Trophoblast cell (in vitro differentiated cells and primary cell): Measurements from ENCODE around the gene MGRN1.
A peak's percentile ranks its signal among the peaks of the same experiment; 100 is the strongest.

Experiments used
- DNase-seq, 2 donors: peaks; one replicate each; pipeline ENCODE4 v3.0.0-alpha.2; 2016
- H2AFZ ChIP-seq: 2 replicates; pipeline ENCODE4 v1.6.1; 2013; ENCODE audit warnings: low read length, moderate library complexity, mild to moderate bottlenecking; ENCODE audit not compliant: insufficient read depth, poor library complexity
- H2AK5ac ChIP-seq: 2 replicates; pipeline ENCODE4 v1.6.1; 2013; ENCODE audit warnings: mild to moderate bottlenecking, low read length
- H2BK120ac ChIP-seq: 2 replicates; pipeline ENCODE4 v1.6.1; 2013; ENCODE audit warnings: low read length, mild to moderate bottlenecking, moderate library complexity; ENCODE audit not compliant: insufficient read depth, poor library complexity
- H2BK12ac ChIP-seq: 2 replicates; pipeline ENCODE4 v1.6.1; 2013; ENCODE audit warnings: mild to moderate bottlenecking, low read length, moderate library complexity
- H2BK5ac ChIP-seq: 2 replicates; pipeline ENCODE4 v1.6.1; 2013; ENCODE audit warnings: low read length, low read depth, moderate library complexity, mild to moderate bottlenecking; ENCODE audit not compliant: poor library complexity
- H3K14ac ChIP-seq: 2 replicates; pipeline ENCODE4 v1.6.1; 2013; ENCODE audit warnings: mild to moderate bottlenecking, low read length
- H3K18ac ChIP-seq: 2 replicates; pipeline ENCODE4 v1.6.1; 2013; ENCODE audit warnings: mild to moderate bottlenecking, low read length
- H3K23ac ChIP-seq: 2 replicates; pipeline ENCODE4 v1.6.1; 2013; ENCODE audit warnings: low read length
- H3K27ac ChIP-seq: 2 replicates; pipeline ENCODE4 v1.5.1; 2013; ENCODE audit warnings: low read depth, mild to moderate bottlenecking, inconsistent platforms, low read length, moderate library complexity
- H3K27me3 ChIP-seq: 2 replicates; pipeline ENCODE4 v1.6.1; 2013; ENCODE audit warnings: inconsistent platforms, mild to moderate bottlenecking, low read length, moderate library complexity; ENCODE audit not compliant: insufficient read depth
- H3K36me3 ChIP-seq, 2 experiments: 1 replicate in 1 of 2; 2 replicates in 1 of 2; pipeline ENCODE4 v1.6.1; 2013; ENCODE audit warnings: low read length in 2 of 2, mild to moderate bottlenecking in 2 of 2, moderate library complexity in 1 of 2; ENCODE audit not compliant: insufficient read depth in 2 of 2, control insufficient read depth in 1 of 2
- H3K4ac ChIP-seq: 2 replicates; pipeline ENCODE4 v1.6.1; 2013; ENCODE audit warnings: low read depth, mild to moderate bottlenecking, low read length, moderate library complexity
- H3K4me1 ChIP-seq, 2 experiments: 1 replicate in 1 of 2; 2 replicates in 1 of 2; pipeline ENCODE4 v1.6.1; 2013; ENCODE audit warnings: low read length in 2 of 2, mild to moderate bottlenecking in 2 of 2, moderate library complexity in 1 of 2; ENCODE audit not compliant: insufficient read depth in 2 of 2, control insufficient read depth in 1 of 2
- H3K4me2 ChIP-seq: 2 replicates; pipeline ENCODE4 v1.6.1; 2013; ENCODE audit warnings: inconsistent platforms, mild to moderate bottlenecking, low read length, moderate library complexity
- H3K4me3 ChIP-seq: 2 replicates; pipeline ENCODE4 v1.5.1; 2013; ENCODE audit warnings: mild to moderate bottlenecking, low read depth, low read length, inconsistent platforms
- H3K79me1 ChIP-seq: one replicate; pipeline ENCODE4 v1.6.1; 2013; ENCODE audit warnings: low read length
- H3K79me2 ChIP-seq: 2 replicates; pipeline ENCODE4 v1.6.1; 2013; ENCODE audit warnings: low read length, mild to moderate bottlenecking; ENCODE audit not compliant: control insufficient read depth, insufficient read depth, poor library complexity
- H3K9ac ChIP-seq: 2 replicates; pipeline ENCODE4 v1.6.1; 2013; ENCODE audit warnings: mild to moderate bottlenecking, low read length
- H3K9me3 ChIP-seq: 2 replicates; pipeline ENCODE4 v1.6.1; 2013; ENCODE audit warnings: low read depth, mild to moderate bottlenecking, control low read depth, inconsistent platforms, low read length; ENCODE audit not compliant: insufficient read depth
- H4K12ac ChIP-seq: 2 replicates; pipeline ENCODE4 v1.6.1; 2013; ENCODE audit warnings: low read depth, mild to moderate bottlenecking, low read length, moderate library complexity
- H4K8ac ChIP-seq: 2 replicates; pipeline ENCODE4 v1.6.1; 2013; ENCODE audit warnings: low read depth, mild to moderate bottlenecking, low read length, moderate library complexity
- H4K91ac ChIP-seq: one replicate; pipeline ENCODE4 v1.6.1; 2013; ENCODE audit warnings: low read depth, mild to moderate bottlenecking, low read length, moderate library complexity
- WGBS: extraction: QIAGEN DNeasy Blood & Tissue Kit; methylation state at CpG from one replicate; pipeline ENCODE4 v1.1.7; 2013; ENCODE audit warnings: missing lambda C conversion rate; ENCODE audit not compliant: insufficient read length, insufficient coverage; ENCODE audit errors: extremely low coverage; 5-methylcytosine and 5-hydroxymethylcytosine counted together

MGRN1 gene

GRCh38 chr16:4688674-4689045 lies 64.0 kb downstream of the MGRN1 start:
- Histone ChIP-seq H3K27ac (no peak overlapping the region), H4K12ac (no peak overlapping the region)
- DNase-seq: no peak

DNA sequence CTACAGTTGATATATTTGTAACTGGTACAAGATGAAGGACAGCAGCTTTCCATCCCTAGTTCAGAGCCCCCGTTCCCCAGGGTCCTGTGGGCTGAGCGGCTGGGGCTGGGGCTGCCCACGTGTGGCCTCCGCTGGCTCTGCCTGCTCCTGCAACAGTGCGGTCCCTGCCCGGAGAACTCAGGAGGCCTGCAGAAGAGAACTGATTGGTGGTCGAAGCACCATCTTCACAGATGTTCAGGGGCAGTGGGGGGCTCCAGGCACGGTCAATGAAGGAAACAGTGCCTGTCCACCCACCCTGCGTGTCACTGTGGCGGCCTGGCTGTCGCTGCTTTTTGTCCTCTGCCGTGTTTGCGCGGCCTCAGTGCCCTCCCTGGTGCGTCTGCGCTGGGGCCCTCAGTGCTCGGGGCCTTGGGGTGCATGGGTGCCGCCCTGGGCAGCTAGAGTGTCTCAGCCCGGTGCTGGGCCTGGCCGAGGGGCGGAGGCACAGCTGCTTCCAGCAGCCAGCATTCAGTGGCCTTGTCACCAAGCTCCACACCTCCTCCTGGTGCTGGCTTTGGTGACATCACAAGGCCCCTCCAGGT lies 64.6 kb downstream of the MGRN1 start:
- Histone ChIP-seq H3K9me3 (peaks cover 5% of the 10 kb centered on the region), H3K27ac (no peak overlapping the region), H4K12ac (no peak overlapping the region), H3K14ac (no peak overlapping the region), H3K4ac (no peak overlapping the region), H4K8ac (no peak overlapping the region), H2AK5ac (no peak overlapping the region), H2AFZ (no peak overlapping the region), H3K79me1 (peaks cover 7% of the 10 kb centered on the region), H3K27me3 (no peaks in the 10 kb centered on the region), H3K4me2 (no peak overlapping the region), H3K9ac (no peak overlapping the region), H3K79me2 (peaks cover 6% of the 10 kb centered on the region), H2BK5ac (no peak overlapping the region), H3K18ac (no peak overlapping the region), H3K4me3 (no peak overlapping the region), H2BK12ac (no peak overlapping the region), H2BK120ac (no peak overlapping the region), H3K23ac (no peak overlapping the region), H3K4me1 (peaks cover 5 to 9% of the 10 kb centered on the region in 2 experiments), H4K91ac (no peak overlapping the region), H3K36me3 (peaks cover 56 to 58% of the 10 kb centered on the region in 2 experiments)
- WGBS: no CpG with 5 or more reads among the region's 21 CpGs
- DNase-seq: no peak

More at GRCh38 chr16:4688674-4689045, 64.0 kb downstream of the MGRN1 start:
- Histone ChIP-seq H3K4me2 (no peak overlapping the region), H3K23ac (no peak overlapping the region), H2AFZ (no peak overlapping the region), H3K18ac (no peak overlapping the region), H3K9ac (no peak overlapping the region), H2BK120ac (no peak overlapping the region), H3K4ac (no peak overlapping the region), H3K9me3 (peaks cover 3% of the 10 kb centered on the region), H3K79me1 (peaks cover 3% of the 10 kb centered on the region), H3K4me3 (no peak overlapping the region), H3K27me3 (no peaks in the 10 kb centered on the region), H3K14ac (no peak overlapping the region), H2BK12ac (no peak overlapping the region), H4K91ac (no peak overlapping the region), H4K8ac (no peak overlapping the region), H3K79me2 (peaks cover 3% of the 10 kb centered on the region), H2BK5ac (no peak overlapping the region), H2AK5ac (no peak overlapping the region), H3K4me1 (peaks cover 5 to 9% of the 10 kb centered on the region in 2 experiments), H3K36me3 (peaks cover 61 to 64% of the 10 kb centered on the region in 2 experiments)
- no CpG with 5 or more reads among the region's 22 CpGs for WGBS

GRCh38 chr16:4689864-4690704 lies 65.5 kb downstream of the MGRN1 start:
- no peak overlapping the region for H2BK12ac ChIP-seq
- H4K8ac ChIP-seq: no peak overlapping the region
- peaks cover 5% of the 10 kb centered on the region for H3K9me3 ChIP-seq
- WGBS: no CpG with 5 or more reads among the region's 31 CpGs
- no peak overlapping the region for H4K91ac ChIP-seq
- no peak overlapping the region for H3K27ac ChIP-seq
- H4K12ac ChIP-seq: no peak overlapping the region
- no peak for DNase-seq
- H2AK5ac ChIP-seq: no peak overlapping the region
- peaks cover 7% of the 10 kb centered on the region for H3K79me1 ChIP-seq
- no peaks in the 10 kb centered on the region for H3K27me3 ChIP-seq
- no peak overlapping the region for H3K9ac ChIP-seq
- peaks cover 6% of the 10 kb centered on the region for H3K79me2 ChIP-seq
- no peak overlapping the region for H3K4ac ChIP-seq
- H2BK5ac ChIP-seq: no peak overlapping the region
- no peak overlapping the region for H3K18ac ChIP-seq
- no peak overlapping the region for H3K14ac ChIP-seq
- H3K4me1 ChIP-seq: peaks cover 3 to 12% of the 10 kb centered on the region in 2 experiments
- H3K23ac ChIP-seq: no peak overlapping the region
- H2AFZ ChIP-seq: no peak overlapping the region
- peaks cover 53% of the 10 kb centered on the region in 2 experiments for H3K36me3 ChIP-seq
- H3K4me3 ChIP-seq: peak overlapping the region; percentile 13
- H3K4me2 ChIP-seq: no peak overlapping the region
- H2BK120ac ChIP-seq: no peak overlapping the region

DNA sequence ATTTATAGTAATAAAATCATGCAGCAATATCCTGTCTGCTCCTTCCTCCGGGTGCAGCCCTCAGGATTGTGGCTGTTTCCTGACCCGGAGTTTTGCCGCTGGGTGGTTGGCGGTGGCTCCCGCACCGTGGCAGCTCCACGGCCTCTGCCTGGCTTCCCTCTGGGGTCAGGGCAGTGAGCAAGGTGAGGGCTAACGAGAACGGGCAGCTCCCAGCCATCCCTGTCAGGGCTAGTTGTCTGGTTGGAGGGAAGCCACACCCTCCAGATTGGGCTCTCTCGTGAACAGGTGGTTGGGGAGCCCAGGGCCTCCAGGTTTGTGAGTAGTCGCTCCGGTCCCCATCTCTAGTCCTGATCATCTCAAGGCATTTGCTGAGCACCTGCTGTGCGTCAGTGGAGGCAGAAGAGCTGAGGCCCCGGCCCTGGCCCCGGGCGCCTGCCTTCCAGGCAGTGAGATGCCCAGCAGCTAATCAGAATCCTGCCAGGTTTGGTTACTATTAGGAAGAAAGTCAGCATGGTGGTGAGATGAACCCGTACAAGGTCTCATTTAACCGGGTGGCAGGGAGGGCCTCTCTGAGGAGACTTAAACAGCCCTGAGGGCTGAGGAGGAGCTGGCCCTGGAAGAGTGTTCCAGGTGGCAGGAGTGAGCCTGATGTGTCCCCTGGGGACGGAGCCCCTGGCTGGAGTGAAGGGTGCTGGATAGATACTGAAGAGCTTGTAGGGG lies 66.5 kb downstream of the MGRN1 start:
- Histone ChIP-seq H3K36me3 (peaks cover 52 to 53% of the 10 kb centered on the region in 2 experiments), H3K14ac (no peak overlapping the region), H3K9me3 (peaks cover 5% of the 10 kb centered on the region), H3K9ac (no peak overlapping the region), H4K8ac (no peak overlapping the region), H3K79me2 (peaks cover 6% of the 10 kb centered on the region), H3K27ac (no peak overlapping the region), H3K18ac (no peak overlapping the region), H3K4ac (no peak overlapping the region), H4K91ac (no peak overlapping the region), H3K4me1 (peaks cover 3 to 12% of the 10 kb centered on the region in 2 experiments), H2AFZ (no peak overlapping the region), H3K79me1 (peaks cover 7% of the 10 kb centered on the region), H3K4me2 (no peak overlapping the region), H2BK12ac (no peak overlapping the region), H2BK5ac (no peak overlapping the region), H3K27me3 (no peaks in the 10 kb centered on the region), H3K23ac (no peak overlapping the region), H3K4me3 (no peak overlapping the region), H2BK120ac (no peak overlapping the region), H2AK5ac (no peak overlapping the region), H4K12ac (no peak overlapping the region)
- WGBS: no CpG with 5 or more reads among the region's 19 CpGs
- DNase-seq: no peak
